ENCODE measurements around the gene ASPA.
"Not testable (repeated sequence)": the region's sequence is repeated elsewhere in the genome, so short reads cannot be mapped to it uniquely, and the experiment has no call there.

ASPA gene

DNA sequence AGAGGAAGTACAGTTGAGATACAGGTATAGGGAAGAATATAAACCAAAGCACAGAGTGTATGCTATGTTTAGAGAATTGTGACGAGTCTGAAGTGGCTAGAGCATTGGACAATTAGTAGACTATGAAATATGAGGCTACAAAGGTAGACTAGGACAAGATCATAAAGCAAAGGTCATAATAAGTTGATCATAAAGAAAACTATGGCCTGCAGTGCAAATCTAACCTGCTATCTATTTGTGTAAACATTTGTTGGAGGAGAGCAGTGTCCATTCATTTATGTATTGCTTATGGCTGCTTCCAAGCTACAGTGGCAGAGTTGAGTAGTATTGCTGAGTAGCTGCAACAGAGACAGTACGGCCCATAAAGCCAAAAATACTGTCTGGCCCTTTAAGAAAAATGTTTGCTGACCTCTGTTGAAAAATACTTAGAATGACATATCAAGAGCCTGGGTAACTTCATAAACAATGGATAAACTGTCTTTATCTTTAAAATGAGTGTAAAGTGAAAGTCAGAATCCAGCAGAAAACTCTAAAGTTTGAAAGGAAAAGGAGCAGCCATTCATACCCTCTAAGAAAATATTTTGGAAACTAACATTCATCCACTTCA, 27.6 kb upstream of the ASPA start:
- Histone ChIP-seq H3K27me3 (replicated peaks in 2 of 5; ENCODE audit: control insufficient read depth in 4 of 5, insufficient read depth in 5 of 5, low read length in 4 of 5) (peaks cover 0 to 2% (median 0%) of the 10 kb centered on the region in 5 experiments), H3K27ac (ENCODE audit: insufficient read depth in 1 of 2, low read depth in 1 of 2, low read length in 2 of 2, poor library complexity in 1 of 2, severe bottlenecking in 2 of 2) (no peak overlapping the region), H3K4me3 (ENCODE audit: control insufficient read depth in 1 of 7, extremely low read depth in 1 of 7, insufficient read depth in 4 of 7, low read depth in 2 of 7, low read length in 6 of 7) (no peak overlapping the region), H3K36me3 (ENCODE audit: control insufficient read depth in 4 of 4, insufficient read depth in 4 of 4, low read length in 3 of 4) (no peaks in the 10 kb centered on the region), H3K4me1 (ENCODE audit: control extremely low read depth in 1 of 4, control insufficient read depth in 4 of 4, insufficient read depth in 4 of 4, low read length in 3 of 4) (no peaks in the 10 kb centered on the region), H3K9me3 (ENCODE audit: control extremely low read depth in 1 of 5, control insufficient read depth in 4 of 5, insufficient read depth in 2 of 5, low read depth in 1 of 5, low read length in 4 of 5) (no peaks in the 10 kb centered on the region)
- DNase-seq = peak in 1 of 3 donors; percentile 7
- POLR2A ChIA-PET = no interaction called here
- WGBS (ENCODE audit: insufficient coverage) = 55% methylated on average over 2 of the region's 2 CpGs
- CTCF ChIA-PET = interaction anchor here (1.2 kb wide), 1 partner anchor 435 kb away, joined by 4 read pairs; no protein-coding TSS in a partner anchor

DNA sequence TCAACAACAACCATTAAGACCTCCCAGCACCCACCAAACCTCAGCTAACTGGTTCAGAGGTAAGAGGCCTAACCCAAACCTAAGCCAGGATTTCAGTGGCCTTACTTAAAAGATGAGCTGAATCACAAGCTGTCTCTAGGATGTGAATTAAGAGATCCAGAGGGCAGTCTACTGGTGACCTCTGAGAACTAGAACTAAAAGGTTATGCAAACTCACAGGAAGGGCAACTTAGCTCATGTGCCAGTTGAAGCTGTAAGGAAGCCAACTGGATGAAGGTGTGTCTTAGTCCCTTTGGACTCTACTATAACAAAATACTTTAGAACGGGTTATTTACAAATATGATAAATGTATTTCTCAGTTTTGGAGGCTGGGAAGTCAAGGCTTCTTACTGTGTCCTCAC, 9.4 kb upstream of the ASPA start:
- POLR2A ChIA-PET; DNase-seq; H3K27me3 ChIP-seq (replicated peaks in 2 of 5; ENCODE audit: control insufficient read depth in 4 of 5, insufficient read depth in 5 of 5, low read length in 4 of 5); H3K4me1 ChIP-seq (ENCODE audit: control extremely low read depth in 1 of 4, control insufficient read depth in 4 of 4, insufficient read depth in 4 of 4, low read length in 3 of 4); H3K36me3 ChIP-seq (ENCODE audit: control insufficient read depth in 4 of 4, insufficient read depth in 4 of 4, low read length in 3 of 4); H3K9me3 ChIP-seq (ENCODE audit: control extremely low read depth in 1 of 5, control insufficient read depth in 4 of 5, insufficient read depth in 2 of 5, low read depth in 1 of 5, low read length in 4 of 5); H3K4me3 ChIP-seq (ENCODE audit: control insufficient read depth in 1 of 7, extremely low read depth in 1 of 7, insufficient read depth in 4 of 7, low read depth in 2 of 7, low read length in 6 of 7); H3K27ac ChIP-seq (ENCODE audit: insufficient read depth in 1 of 2, low read depth in 1 of 2, low read length in 2 of 2, poor library complexity in 1 of 2, severe bottlenecking in 2 of 2): not testable (repeated sequence)
- WGBS (ENCODE audit: insufficient coverage) = no CpG with 5 or more reads among the region's 1 CpG
- CTCF ChIA-PET = interaction anchor here (0.6 to 1.4 kb wide), 3 partner anchors 16 to 418 kb away, joined by 3 to 4 read pairs (median 3); no protein-coding TSS in a partner anchor

DNA sequence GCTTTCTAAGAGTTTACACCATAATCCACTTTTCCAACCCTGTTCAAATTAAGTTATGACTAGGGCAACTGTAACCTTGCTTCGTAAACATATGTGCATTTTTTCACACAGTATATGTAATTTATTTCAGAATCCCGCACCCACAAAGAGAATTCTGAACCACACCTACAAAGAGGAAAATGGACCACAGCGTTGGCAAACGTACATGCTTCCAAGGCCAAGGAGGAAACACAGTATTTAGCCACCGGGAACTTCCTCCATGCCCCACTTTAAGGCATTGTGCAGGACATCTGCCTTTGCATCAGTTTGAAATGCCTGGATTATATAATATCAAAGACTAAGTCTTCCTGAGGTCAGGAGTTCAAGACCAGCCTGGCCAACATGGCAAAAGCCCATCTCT, 6.3 kb upstream of the ASPA start:
- Histone ChIP-seq H3K4me3 (ENCODE audit: control insufficient read depth in 1 of 7, extremely low read depth in 1 of 7, insufficient read depth in 4 of 7, low read depth in 2 of 7, low read length in 6 of 7) (no peak overlapping the region), H3K36me3 (ENCODE audit: control insufficient read depth in 4 of 4, insufficient read depth in 4 of 4, low read length in 3 of 4) (no peaks in the 10 kb centered on the region), H3K27ac (ENCODE audit: insufficient read depth in 1 of 2, low read depth in 1 of 2, low read length in 2 of 2, poor library complexity in 1 of 2, severe bottlenecking in 2 of 2) (no peak overlapping the region), H3K9me3 (ENCODE audit: control extremely low read depth in 1 of 5, control insufficient read depth in 4 of 5, insufficient read depth in 2 of 5, low read depth in 1 of 5, low read length in 4 of 5) (peaks cover 0 to 5% (median 0%) of the 10 kb centered on the region in 5 experiments), H3K4me1 (ENCODE audit: control extremely low read depth in 1 of 4, control insufficient read depth in 4 of 4, insufficient read depth in 4 of 4, low read length in 3 of 4) (no peaks in the 10 kb centered on the region), H3K27me3 (replicated peaks in 2 of 5; ENCODE audit: control insufficient read depth in 4 of 5, insufficient read depth in 5 of 5, low read length in 4 of 5) (peaks cover 0 to 2% (median 0%) of the 10 kb centered on the region in 5 experiments)
- ChIA-PET POLR2A (no interaction called here), CTCF (no interaction called here)
- WGBS (ENCODE audit: insufficient coverage) = 94% methylated on average over 5 of the region's 5 CpGs
- no peak for DNase-seq

GRCh38 chr17:3471599-3471998, 4.2 kb upstream of the ASPA start, which contains the start of gene SPATA22:
Gene SPATA22 (minus strand): TSS chr17:3471819. CDS start chr17:3469325, 2,494 bp downstream.
- ChIA-PET CTCF (no interaction called here), POLR2A (no interaction called here)
- Histone ChIP-seq H3K36me3 (ENCODE audit: control insufficient read depth in 4 of 4, insufficient read depth in 4 of 4, low read length in 3 of 4) (no peaks in the 10 kb centered on the region), H3K27me3 (replicated peaks in 2 of 5; ENCODE audit: control insufficient read depth in 4 of 5, insufficient read depth in 5 of 5, low read length in 4 of 5) (peaks cover 0 to 2% (median 0%) of the 10 kb centered on the region in 5 experiments), H3K27ac (ENCODE audit: insufficient read depth in 1 of 2, low read depth in 1 of 2, low read length in 2 of 2, poor library complexity in 1 of 2, severe bottlenecking in 2 of 2) (no peak within 1 kb of the TSS), H3K4me3 (ENCODE audit: control insufficient read depth in 1 of 7, extremely low read depth in 1 of 7, insufficient read depth in 4 of 7, low read depth in 2 of 7, low read length in 6 of 7) (no peak within 1 kb of the TSS), H3K4me1 (ENCODE audit: control extremely low read depth in 1 of 4, control insufficient read depth in 4 of 4, insufficient read depth in 4 of 4, low read length in 3 of 4) (peaks cover 0 to 2% (median 0%) of the 10 kb centered on the region in 4 experiments), H3K9me3 (ENCODE audit: control extremely low read depth in 1 of 5, control insufficient read depth in 4 of 5, insufficient read depth in 2 of 5, low read depth in 1 of 5, low read length in 4 of 5) (peaks cover 0 to 5% (median 0%) of the 10 kb centered on the region in 5 experiments)
- DNase-seq = no peak
- 93% methylated on average over 36 of the region's 38 CpGs for WGBS (ENCODE audit: insufficient coverage)

GRCh38 chr17:3472137-3472536, 3.7 kb upstream of the ASPA start:
- Histone ChIP-seq H3K27me3 (replicated peaks in 2 of 5; ENCODE audit: control insufficient read depth in 4 of 5, insufficient read depth in 5 of 5, low read length in 4 of 5) (peaks cover 0 to 2% (median 0%) of the 10 kb centered on the region in 5 experiments), H3K36me3 (ENCODE audit: control insufficient read depth in 4 of 4, insufficient read depth in 4 of 4, low read length in 3 of 4) (no peaks in the 10 kb centered on the region), H3K27ac (ENCODE audit: insufficient read depth in 1 of 2, low read depth in 1 of 2, low read length in 2 of 2, poor library complexity in 1 of 2, severe bottlenecking in 2 of 2) (no peak overlapping the region), H3K4me3 (ENCODE audit: control insufficient read depth in 1 of 7, extremely low read depth in 1 of 7, insufficient read depth in 4 of 7, low read depth in 2 of 7, low read length in 6 of 7) (no peak overlapping the region), H3K9me3 (ENCODE audit: control extremely low read depth in 1 of 5, control insufficient read depth in 4 of 5, insufficient read depth in 2 of 5, low read depth in 1 of 5, low read length in 4 of 5) (peaks cover 0 to 5% (median 0%) of the 10 kb centered on the region in 5 experiments), H3K4me1 (ENCODE audit: control extremely low read depth in 1 of 4, control insufficient read depth in 4 of 4, insufficient read depth in 4 of 4, low read length in 3 of 4) (peaks cover 0 to 2% (median 0%) of the 10 kb centered on the region in 4 experiments)
- ChIA-PET POLR2A (no interaction called here), CTCF (no interaction called here)
- no peak for DNase-seq
- over 99% methylated on average over 17 of the region's 21 CpGs for WGBS (ENCODE audit: insufficient coverage)

DNA sequence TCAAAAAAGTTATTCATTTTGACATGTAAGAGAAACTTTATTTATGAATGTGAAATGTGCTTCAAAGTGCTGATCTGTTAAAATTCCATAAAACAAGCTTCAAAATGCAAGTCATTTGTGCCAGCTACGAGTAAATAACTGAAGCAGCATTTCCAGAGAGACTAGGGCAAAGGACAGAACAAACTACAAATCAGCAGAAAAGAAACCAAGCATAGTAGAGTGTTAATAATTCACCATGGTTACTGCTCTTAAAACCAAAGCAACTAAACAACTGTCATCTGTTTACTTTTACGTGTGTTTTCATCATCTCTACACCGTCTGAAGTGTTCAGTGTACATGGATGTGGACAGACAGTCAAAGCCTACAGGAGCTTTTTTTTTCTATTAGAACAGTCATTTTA, 1.6 kb upstream of the ASPA start:
- H3K36me3 ChIP-seq (ENCODE audit: control insufficient read depth in 4 of 4, insufficient read depth in 4 of 4, low read length in 3 of 4) = no peaks in the 10 kb centered on the region
- peak; percentile 2 to 56 (median 18) for DNase-seq
- H3K27ac ChIP-seq (ENCODE audit: insufficient read depth in 1 of 2, low read depth in 1 of 2, low read length in 2 of 2, poor library complexity in 1 of 2, severe bottlenecking in 2 of 2) = no peak overlapping the region
- H3K27me3 ChIP-seq (replicated peaks in 2 of 5; ENCODE audit: control insufficient read depth in 4 of 5, insufficient read depth in 5 of 5, low read length in 4 of 5) = peaks cover 0 to 2% (median 0%) of the 10 kb centered on the region in 5 experiments
- ChIA-PET CTCF (no interaction called here), POLR2A (no interaction called here)
- peaks cover 0 to 2% (median 0%) of the 10 kb centered on the region in 4 experiments for H3K4me1 ChIP-seq (ENCODE audit: control extremely low read depth in 1 of 4, control insufficient read depth in 4 of 4, insufficient read depth in 4 of 4, low read length in 3 of 4)
- peaks cover 0 to 5% (median 0%) of the 10 kb centered on the region in 5 experiments for H3K9me3 ChIP-seq (ENCODE audit: control extremely low read depth in 1 of 5, control insufficient read depth in 4 of 5, insufficient read depth in 2 of 5, low read depth in 1 of 5, low read length in 4 of 5)
- 29% methylated on average over 1 of the region's 3 CpGs for WGBS (ENCODE audit: insufficient coverage)
- H3K4me3 ChIP-seq (ENCODE audit: control insufficient read depth in 1 of 7, extremely low read depth in 1 of 7, insufficient read depth in 4 of 7, low read depth in 2 of 7, low read length in 6 of 7) = no peak overlapping the region

DNA sequence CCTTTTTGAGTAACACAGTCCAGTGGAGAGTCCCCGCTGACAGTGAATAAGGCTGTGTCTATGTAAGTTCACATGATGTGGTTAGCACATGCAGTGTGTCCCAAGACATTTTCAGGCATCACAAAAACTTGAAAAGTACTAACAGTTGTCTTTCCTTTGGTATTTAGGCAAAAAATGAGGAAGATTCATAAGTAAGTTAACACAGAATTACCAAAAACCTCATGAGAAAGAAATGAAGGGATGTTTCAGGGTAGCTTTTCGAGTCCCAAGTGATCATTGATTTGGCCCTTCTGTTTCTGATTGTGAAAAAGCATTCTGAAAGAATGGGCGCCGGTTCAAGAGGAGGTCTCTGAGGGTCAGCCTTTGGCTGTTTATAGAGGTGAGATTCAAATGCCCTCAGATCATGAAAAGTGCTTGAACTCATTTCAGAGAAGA, 529 bp upstream of the ASPA start:
- no peak overlapping the region for H3K4me3 ChIP-seq (ENCODE audit: control insufficient read depth in 1 of 7, extremely low read depth in 1 of 7, insufficient read depth in 4 of 7, low read depth in 2 of 7, low read length in 6 of 7)
- ChIA-PET POLR2A (no interaction called here), CTCF (no interaction called here)
- no peak overlapping the region for H3K27ac ChIP-seq (ENCODE audit: insufficient read depth in 1 of 2, low read depth in 1 of 2, low read length in 2 of 2, poor library complexity in 1 of 2, severe bottlenecking in 2 of 2)
- 100% methylated on average over 3 of the region's 4 CpGs for WGBS (ENCODE audit: insufficient coverage)
- H3K9me3 ChIP-seq (ENCODE audit: control extremely low read depth in 1 of 5, control insufficient read depth in 4 of 5, insufficient read depth in 2 of 5, low read depth in 1 of 5, low read length in 4 of 5) = peaks cover 0 to 5% (median 0%) of the 10 kb centered on the region in 5 experiments
- peaks cover 0 to 2% (median 0%) of the 10 kb centered on the region in 5 experiments for H3K27me3 ChIP-seq (replicated peaks in 2 of 5; ENCODE audit: control insufficient read depth in 4 of 5, insufficient read depth in 5 of 5, low read length in 4 of 5)
- DNase-seq = no peak
- peaks cover 0 to 2% (median 0%) of the 10 kb centered on the region in 4 experiments for H3K4me1 ChIP-seq (ENCODE audit: control extremely low read depth in 1 of 4, control insufficient read depth in 4 of 4, insufficient read depth in 4 of 4, low read length in 3 of 4)
- no peaks in the 10 kb centered on the region for H3K36me3 ChIP-seq (ENCODE audit: control insufficient read depth in 4 of 4, insufficient read depth in 4 of 4, low read length in 3 of 4)
